GM12878 (cell line): ENCODE results near the gene ARSI. TPM values are rescaled to one million over a fixed set of nuclear protein-coding genes. Genes with fewer than 3 reads are reported as not detected.

Experiments
- ATAC-seq: fragments of 200-7000 bp; cut with Tn5 transposase; 3 replicates; pipeline ENCODE4 v1.9.1; 2020; ENCODE audit warnings: mild to moderate bottlenecking, moderate library complexity
- BruUV-seq: library from RNA; stranded (reverse); fragments of 400-500 nt; replicated peaks from 2 replicates; lab custom pipeline; 2021; lab: Mats Ljungman, UMichigan
- CTCF ChIA-PET: fragments of 300-600 bp; sonication (Branson Sonifier 250); formaldehyde crosslinking; extraction: SDS; loops from one replicate; lab custom pipeline; 2021; ENCODE audit warnings: inconsistent platforms; lab: Yijun Ruan, JAX
- POLR2A ChIA-PET: fragments of 350-600 bp; formaldehyde crosslinking; extraction: SDS; loops from one replicate; lab custom pipeline; 2021; ENCODE audit warnings: inconsistent platforms; lab: Charles Lee
- RAD21 ChIA-PET: fragments of 300-600 bp; sonication (Branson Sonifier 250); formaldehyde crosslinking; loops from one replicate; lab custom pipeline; 2023; ENCODE audit warnings: antibody characterized with exemption; ENCODE audit not compliant: unreplicated experiment; lab: Charles Lee
- SMC1A ChIA-PET: fragments of 300-600 bp; sonication (Branson Sonifier 250); formaldehyde crosslinking; loops from one replicate; lab custom pipeline; 2023; ENCODE audit not compliant: unreplicated experiment, uncharacterized antibody; lab: Charles Lee
- DNase-seq: peaks from one replicate; pipeline ENCODE4 v3.0.0-alpha.2; 2011; ENCODE audit warnings: low read depth, low spot score
- FAIRE-seq: peaks from 3 replicates; lab custom pipeline; 2011; peaks lifted over from hg19 to GRCh38; lab: Jason Lieb, UNC
- H2AFZ ChIP-seq: 2 replicates; pipeline ENCODE4 v1.6.0; 2011; ENCODE audit warnings: low read depth, low read length, control low read depth; ENCODE audit not compliant: control insufficient read depth
- H3K27ac ChIP-seq: 2 replicates; pipeline ENCODE4 v1.5.1; 2011; ENCODE audit warnings: control low read depth; ENCODE audit not compliant: control insufficient read depth, insufficient read depth
- H3K27me3 ChIP-seq, 2 experiments: replicated peaks in 1 of 2; 2 replicates each; pipeline versions ENCODE4 v1.6.0 to v1.6.1; 2011; ENCODE audit warnings: low read length in 1 of 2; ENCODE audit not compliant: control insufficient read depth in 2 of 2, insufficient read depth in 2 of 2
- H3K36me3 ChIP-seq, 2 experiments: 2 replicates each; pipeline ENCODE4 v1.5.1; 2011; ENCODE audit warnings: low read length in 1 of 2; ENCODE audit not compliant: control insufficient read depth in 2 of 2, insufficient read depth in 2 of 2
- H3K4me1 ChIP-seq: 2 replicates; pipeline ENCODE4 v1.6.1; 2011; ENCODE audit warnings: mild to moderate bottlenecking, low read length, moderate library complexity, mixed read lengths; ENCODE audit not compliant: control insufficient read depth, insufficient read depth
- H3K4me2 ChIP-seq: 2 replicates; pipeline ENCODE4 v1.6.0; 2011; ENCODE audit warnings: control low read depth; ENCODE audit not compliant: control insufficient read depth, insufficient read depth
- H3K4me3 ChIP-seq: fragments of 200-600 bp; sonication (generic); 2 replicates; pipeline ENCODE4 v1.5.1; 2016
- H3K79me2 ChIP-seq: 2 replicates; pipeline ENCODE4 v1.6.0; 2011; ENCODE audit warnings: low read length; ENCODE audit not compliant: control insufficient read depth, insufficient read depth
- H3K9ac ChIP-seq: 2 replicates; pipeline ENCODE4 v1.8.0; 2011; ENCODE audit warnings: low read length, control low read depth, mixed read lengths; ENCODE audit not compliant: control insufficient read depth, insufficient read depth
- H3K9me3 ChIP-seq: replicated peaks from 3 replicates; pipeline ENCODE4 v1.5.1; 2011; ENCODE audit warnings: mild to moderate bottlenecking, low read length; ENCODE audit not compliant: control insufficient read depth, insufficient read depth
- H4K20me1 ChIP-seq: 2 replicates; pipeline ENCODE4 v1.6.0; 2011; ENCODE audit not compliant: control insufficient read depth, insufficient read depth
- BHLHE40 ChIP-seq, 2 experiments: fragments of 450-650 bp in 1 of 2; IDR thresholded peaks; 2 replicates each; pipeline ENCODE4 v1.6.1; 2011 to 2017; ENCODE audit warnings: low read depth in 2 of 2, borderline replicate concordance in 1 of 2, improper control_type of control experiment in 1 of 2, low read length in 1 of 2, mild to moderate bottlenecking in 1 of 2
- EZH2 ChIP-seq: IDR thresholded peaks from 2 replicates; pipeline ENCODE4 v1.6.1; 2012; ENCODE audit warnings: low read depth, mild to moderate bottlenecking, control low read depth, inconsistent platforms, low read length, borderline replicate concordance; ENCODE audit not compliant: control insufficient read depth
- GATAD2B ChIP-seq: fragments of 450-650 bp; conservative IDR thresholded peaks from 2 replicates; pipeline ENCODE4 v1.6.1; 2017; ENCODE audit warnings: low read depth, mild to moderate bottlenecking, moderate library complexity
- RB1 ChIP-seq: fragments of 450-650 bp; formaldehyde crosslinking; IDR thresholded peaks from 2 replicates; pipeline ENCODE4 v1.6.1; 2017; ENCODE audit warnings: mild to moderate bottlenecking, borderline replicate concordance
- RUNX3 ChIP-seq: IDR thresholded peaks from 2 replicates; pipeline ENCODE4 v1.6.1; 2012; ENCODE audit warnings: low read length, inconsistent platforms
- SMAD1 ChIP-seq: fragments of 450-650 bp; IDR thresholded peaks from 2 replicates; pipeline ENCODE4 v1.6.1; 2018; ENCODE audit warnings: mild to moderate bottlenecking, low read depth; ENCODE audit not compliant: partially characterized antibody
- SREBF2 ChIP-seq: IDR thresholded peaks from 2 replicates; pipeline ENCODE4 v1.6.1; 2012; ENCODE audit warnings: mild to moderate bottlenecking, low read length
- SUZ12 ChIP-seq: fragments of 200-600 bp; sonication (generic); IDR thresholded peaks from one replicate; pipeline ENCODE4 v1.6.1; 2018; ENCODE audit warnings: antibody characterized with exemption, mild to moderate bottlenecking; ENCODE audit not compliant: unreplicated experiment
- WRNIP1 ChIP-seq: IDR thresholded peaks from 2 replicates; pipeline ENCODE4 v1.6.1; 2011; ENCODE audit warnings: low read depth, low read length, improper control_type of control experiment, borderline replicate concordance
- WGBS: methylation state at CpG from one replicate; pipeline ENCODE4 v1.1.6; 2016; ENCODE audit warnings: low lambda C conversion rate; ENCODE audit not compliant: insufficient replicate concordance, insufficient coverage; ENCODE audit errors: missing lambda C conversion rate; 5-methylcytosine and 5-hydroxymethylcytosine counted together
- in situ Hi-C: fragments of 300-500 bp; cut with MboI; formaldehyde crosslinking; loops from 9 replicates; pipeline ENCODE4 v1.14.3; 2018; ENCODE audit warnings: mixed read lengths
- intact Hi-C: fragments of 100-400 bp; cut with micrococcal nuclease; formaldehyde crosslinking; loops from one replicate; pipeline ENCODE4 v1.14.2; 2022; ENCODE audit not compliant: unreplicated experiment
- polyA plus RNA-seq, 11 experiments: library from polyadenylated mRNA; depleted of rRNA in 4 of 11; unstranded in 6 of 11; stranded (reverse) in 5 of 11; fragments of >200 nt; fragmentation: Nextera tagmentation in 4 of 11; fragmentation: Illumina TruSeq in 1 of 11; extraction: Ambion mirVana in 4 of 11; extraction: Trizol in 1 of 11; gene quantifications; 1 replicate in 1 of 11; 2 replicates in 10 of 11; pipeline versions ENCODE4 v1.2.1 to v1.2.3, GENCODE V29; 2011 to 2016; ENCODE audit warnings: inconsistent platforms in 2 of 11, missing spikeins in 2 of 11, low read depth in 1 of 11
- total RNA-seq, 4 experiments: library from RNA; depleted of rRNA in 3 of 4; stranded (reverse); fragments of >200 nt in 3 of 4; fragmentation: Illumina TruSeq in 1 of 4; extraction: Trizol in 1 of 4; gene quantifications; 2 replicates each; pipeline versions ENCODE4 v1.2.1 to v1.2.3, GENCODE V29; 2013 to 2021
- TF ChIP-seq, protein P1 (sequence below): fragments of 450-650 bp; IDR thresholded peaks from 2 replicates; pipeline ENCODE4 v1.6.1; 2017; ENCODE audit warnings: antibody characterized with exemption, mild to moderate bottlenecking, moderate library complexity

The ARSI gene
- total and polyA plus RNA-seq, 10 of the 15 experiments (the other 5 are each of a cell fraction or from before 2014, with no cell fraction given), result not detected

DNA sequence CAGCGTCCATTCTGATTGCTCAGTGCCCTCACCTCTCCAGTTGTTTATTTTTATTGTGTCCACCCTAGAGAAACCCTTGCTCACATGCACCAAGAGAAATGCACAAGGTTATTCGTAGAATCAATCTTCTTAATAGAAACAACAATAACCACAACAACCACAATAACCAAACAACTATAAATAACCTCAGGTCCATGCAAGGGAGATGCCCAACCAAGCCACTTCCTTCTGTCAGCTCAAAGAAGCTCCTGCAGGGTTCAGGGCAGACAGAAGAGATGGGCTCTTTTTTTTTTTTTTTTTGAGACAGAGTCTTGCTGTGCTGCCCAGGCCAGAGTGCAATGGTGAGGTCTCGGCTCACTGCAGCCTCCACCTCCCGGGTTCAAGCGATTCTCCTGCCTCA is 39.9 kb upstream of the ARSI start:
- peaks cover 5% of the 10 kb centered on the region; the same call in 1 of the 2 replicates for H3K4me1 ChIP-seq
- no peaks in the 10 kb centered on the region for H3K79me2 ChIP-seq
- peak; percentile 60 for ATAC-seq
- ChIA-PET RAD21 (no interaction called here), SMC1A (interaction anchor here (1.0 to 1.3 kb wide), 4 partner anchors 9 to 150 kb away, joined by 3 to 4 read pairs (median 3); no protein-coding TSS in a partner anchor), CTCF (interaction anchor here (1.1 kb wide), 1 partner anchor 74 kb away, joined by 3 read pairs; no protein-coding TSS in a partner anchor), POLR2A (interaction anchor here (0.7 kb wide), 1 partner anchor 9 kb away, joined by 5 read pairs; no protein-coding TSS in a partner anchor)
- H3K4me3 ChIP-seq, result no peak overlapping the region
- H4K20me1 ChIP-seq, result no peaks in the 10 kb centered on the region
- TF ChIP-seq SUZ12 (no peak), GATAD2B (no peak), EZH2 (no peak), BHLHE40 (IDR thresholded peaks at IDR 0.05; ENCODE audit: borderline replicate concordance in 1 of 2, low read depth in 2 of 2, low read length in 1 of 2) (0 out of 4 replicates have a peak, but pooled peaks of 1 of the 2 experiments have one; percentile 7), WRNIP1 (no peak), SREBF2 (no peak), RB1 (no peak), SMAD1 (no peak), RUNX3 (peak; percentile 78)
- TF ChIP-seq, protein P1, sequence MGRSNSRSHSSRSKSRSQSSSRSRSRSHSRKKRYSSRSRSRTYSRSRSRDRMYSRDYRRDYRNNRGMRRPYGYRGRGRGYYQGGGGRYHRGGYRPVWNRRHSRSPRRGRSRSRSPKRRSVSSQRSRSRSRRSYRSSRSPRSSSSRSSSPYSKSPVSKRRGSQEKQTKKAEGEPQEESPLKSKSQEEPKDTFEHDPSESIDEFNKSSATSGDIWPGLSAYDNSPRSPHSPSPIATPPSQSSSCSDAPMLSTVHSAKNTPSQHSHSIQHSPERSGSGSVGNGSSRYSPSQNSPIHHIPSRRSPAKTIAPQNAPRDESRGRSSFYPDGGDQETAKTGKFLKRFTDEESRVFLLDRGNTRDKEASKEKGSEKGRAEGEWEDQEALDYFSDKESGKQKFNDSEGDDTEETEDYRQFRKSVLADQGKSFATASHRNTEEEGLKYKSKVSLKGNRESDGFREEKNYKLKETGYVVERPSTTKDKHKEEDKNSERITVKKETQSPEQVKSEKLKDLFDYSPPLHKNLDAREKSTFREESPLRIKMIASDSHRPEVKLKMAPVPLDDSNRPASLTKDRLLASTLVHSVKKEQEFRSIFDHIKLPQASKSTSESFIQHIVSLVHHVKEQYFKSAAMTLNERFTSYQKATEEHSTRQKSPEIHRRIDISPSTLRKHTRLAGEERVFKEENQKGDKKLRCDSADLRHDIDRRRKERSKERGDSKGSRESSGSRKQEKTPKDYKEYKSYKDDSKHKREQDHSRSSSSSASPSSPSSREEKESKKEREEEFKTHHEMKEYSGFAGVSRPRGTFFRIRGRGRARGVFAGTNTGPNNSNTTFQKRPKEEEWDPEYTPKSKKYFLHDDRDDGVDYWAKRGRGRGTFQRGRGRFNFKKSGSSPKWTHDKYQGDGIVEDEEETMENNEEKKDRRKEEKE, result no peak
- H3K9me3 ChIP-seq, result no peaks in the 10 kb centered on the region
- intact Hi-C loops, result no loop called here
- no peak for FAIRE-seq
- no peak overlapping the region for H3K9ac ChIP-seq
- H3K27ac ChIP-seq, result no peak overlapping the region
- H3K27me3 ChIP-seq, result no peaks in the 10 kb centered on the region
- peak; percentile 25 for DNase-seq
- in situ Hi-C loops, result no loop called here
- no peak overlapping the region for H2AFZ ChIP-seq
- H3K36me3 ChIP-seq, result no peaks in the 10 kb centered on the region
- H3K4me2 ChIP-seq, result no peak overlapping the region
- BruUV-seq, result no TSS peak
- WGBS, result 72% methylated on average over 5 of the region's 5 CpGs
